Neural crest cell (in vitro differentiated cells): ENCODE results near the gene CCDC30. TPM values are rescaled to one million over a fixed set of nuclear protein-coding genes. Genes with fewer than 3 reads are reported as not detected.
A peak's percentile ranks its signal among the peaks of the same experiment; 100 is the strongest.
"Not testable (repeated sequence)": the region's sequence is repeated elsewhere in the genome, so short reads cannot be mapped to it uniquely, and the experiment has no call there.

Experiments
- DNase-seq: peaks from one replicate; pipeline ENCODE4 v3.0.0; 2021; ENCODE audit warnings: low read depth, mixed read lengths, low spot score
- H3K27ac Mint-ChIP-seq: one replicate; pipeline ENCODE4 v1.8.0; 2021; ENCODE audit warnings: mild to moderate bottlenecking, mixed read lengths; ENCODE audit not compliant: unreplicated experiment
- H3K27me3 Mint-ChIP-seq: 2 replicates; pipeline ENCODE4 v1.8.0; 2021; ENCODE audit warnings: low read depth, mild to moderate bottlenecking, mixed read lengths
- H3K36me3 Mint-ChIP-seq: 2 replicates; pipeline ENCODE4 v1.8.0; 2021; ENCODE audit warnings: low read depth, mild to moderate bottlenecking, mixed read lengths
- H3K4me1 Mint-ChIP-seq: 2 replicates; pipeline ENCODE4 v1.8.0; 2021; ENCODE audit warnings: mixed read lengths
- H3K4me3 Mint-ChIP-seq: one replicate; pipeline ENCODE4 v1.8.0; 2021; ENCODE audit warnings: mild to moderate bottlenecking, mixed read lengths
- H3K9me3 Mint-ChIP-seq: 2 replicates; pipeline ENCODE4 v1.8.0; 2021; ENCODE audit warnings: mixed read lengths
- CTCF ChIP-seq: fragments of 200-600 bp; sonication (generic); conservative IDR thresholded peaks from 2 replicates; pipeline ENCODE4 v1.5.0; 2021; ENCODE audit warnings: antibody characterized with exemption, mild to moderate bottlenecking
- total RNA-seq: library from RNA; stranded (reverse); gene quantifications from 2 replicates; pipeline ENCODE4 v1.2.1, GENCODE V29; 2021

The CCDC30 gene
- total RNA-seq, 1 donor from 2014 or later: 6.9 TPM

- peak; percentile 35 for TF ChIP-seq CTCF
- H3K4me1 Mint-ChIP-seq: peaks cover 5% of the 10 kb centered on the region
- H3K27ac Mint-ChIP-seq: no peak overlapping the region
- no peak for DNase-seq
- H3K9me3 Mint-ChIP-seq: no peaks in the 10 kb centered on the region
- no peak overlapping the region for H3K4me3 Mint-ChIP-seq
- H3K36me3 Mint-ChIP-seq: peaks cover 2% of the 10 kb centered on the region
- no peaks in the 10 kb centered on the region for H3K27me3 Mint-ChIP-seq
Observed at GRCh38 chr1:42479621-42480020, 16.5 kb downstream of the CCDC30 start.

- no peak overlapping the region for H3K4me3 Mint-ChIP-seq
- H3K36me3 Mint-ChIP-seq: peaks cover 4% of the 10 kb centered on the region
- peaks cover 5% of the 10 kb centered on the region for H3K4me1 Mint-ChIP-seq
- DNase-seq: no peak
- H3K27ac Mint-ChIP-seq: no peak overlapping the region
- no peaks in the 10 kb centered on the region for H3K27me3 Mint-ChIP-seq
- no peaks in the 10 kb centered on the region for H3K9me3 Mint-ChIP-seq
- no peak for TF ChIP-seq CTCF
Observed at GRCh38 chr1:42480921-42481320, 17.8 kb downstream of the CCDC30 start.

- peaks cover 4% of the 10 kb centered on the region for H3K36me3 Mint-ChIP-seq
- H3K4me3 Mint-ChIP-seq: no peak overlapping the region
- H3K4me1 Mint-ChIP-seq: peaks cover 5% of the 10 kb centered on the region
- DNase-seq: no peak
- no peak for TF ChIP-seq CTCF
- H3K27me3 Mint-ChIP-seq: no peaks in the 10 kb centered on the region
- no peaks in the 10 kb centered on the region for H3K9me3 Mint-ChIP-seq
- H3K27ac Mint-ChIP-seq: no peak overlapping the region
Observed at GRCh38 chr1:42482635-42483153, 19.6 kb downstream of the CCDC30 start.

DNA sequence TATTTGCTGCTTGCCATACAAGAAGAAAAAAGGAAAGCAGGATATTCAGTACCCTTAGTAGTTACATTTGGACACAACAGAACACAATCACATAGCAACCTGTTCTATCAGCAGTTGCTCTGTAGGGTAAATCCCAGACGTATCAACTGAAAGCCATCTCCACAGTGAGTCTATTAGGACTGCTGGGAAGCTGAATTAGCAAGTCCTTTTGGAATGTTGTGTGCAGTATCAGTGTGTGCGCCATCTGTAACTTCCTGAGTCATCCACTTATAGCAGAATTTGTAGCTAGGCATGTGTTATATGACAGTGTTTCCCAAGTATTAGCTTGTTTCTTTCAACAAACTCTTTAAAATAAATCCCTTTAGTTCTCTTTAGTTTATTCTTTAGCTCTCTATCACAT lies 21.3 kb downstream of the CCDC30 start:
- Mint-ChIP-seq H3K27ac (no peak overlapping the region), H3K36me3 (peaks cover 4% of the 10 kb centered on the region), H3K4me3 (no peak overlapping the region), H3K4me1 (peaks cover 5% of the 10 kb centered on the region), H3K9me3 (no peaks in the 10 kb centered on the region), H3K27me3 (no peaks in the 10 kb centered on the region)
- no peak for DNase-seq
- TF ChIP-seq CTCF: no peak

- no peaks in the 10 kb centered on the region for H3K4me1 Mint-ChIP-seq
- H3K27me3 Mint-ChIP-seq: no peaks in the 10 kb centered on the region
- peaks cover 2% of the 10 kb centered on the region for H3K9me3 Mint-ChIP-seq
- TF ChIP-seq CTCF: no peak
- peaks cover 17% of the 10 kb centered on the region for H3K36me3 Mint-ChIP-seq
- no peak for DNase-seq
- H3K4me3 Mint-ChIP-seq: no peak overlapping the region
- no peak overlapping the region for H3K27ac Mint-ChIP-seq
Observed at GRCh38 chr1:42490237-42490636, 27.2 kb downstream of the CCDC30 start.

DNA sequence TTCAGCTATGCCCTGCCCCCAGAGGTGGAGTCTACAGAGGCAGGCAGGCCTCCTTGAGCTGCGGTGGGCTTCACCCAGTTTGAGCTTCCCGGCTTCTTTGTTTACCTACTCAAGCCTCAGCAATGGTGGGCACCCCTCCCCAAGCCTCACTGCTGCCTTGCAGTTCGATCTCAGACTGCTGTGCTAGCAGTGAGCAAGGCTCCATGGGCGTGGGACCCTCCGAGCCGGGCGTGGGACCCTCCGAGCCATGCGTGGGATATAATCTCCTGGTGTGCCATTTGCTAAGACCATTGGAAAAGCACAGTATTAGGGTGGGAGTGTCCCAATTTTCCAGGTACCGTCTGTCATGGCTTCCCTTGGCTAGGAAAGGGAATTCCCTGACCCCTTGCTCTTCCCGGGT lies 38.9 kb downstream of the CCDC30 start:
- Mint-ChIP-seq H3K9me3 (peaks cover 17% of the 10 kb centered on the region), H3K36me3 (peaks cover 49% of the 10 kb centered on the region)
- H3K27ac Mint-ChIP-seq, H3K27me3 Mint-ChIP-seq, DNase-seq, H3K4me1 Mint-ChIP-seq, H3K4me3 Mint-ChIP-seq: not testable (repeated sequence)
